ENCODE data around the gene NGEF. TPM values are rescaled to one million over a fixed set of nuclear protein-coding genes. Genes with fewer than 3 reads are reported as not detected.

The NGEF gene
- total RNA-seq, 1 experiment from 2014 or later: 1.9 TPM

- no peak overlapping the region for H3K14ac ChIP-seq (ENCODE audit: insufficient read depth, low read length)
- no peak overlapping the region for H3K4me2 ChIP-seq (ENCODE audit: insufficient read depth, insufficient read length, low read length)
- H2BK120ac ChIP-seq (ENCODE audit: low read depth, low read length, poor library complexity, severe bottlenecking): no peak overlapping the region
- no peaks in the 10 kb centered on the region for H3K79me2 ChIP-seq (ENCODE audit: insufficient read depth, low read length)
- no peak overlapping the region for H3K18ac ChIP-seq (ENCODE audit: insufficient read length, low read depth, low read length)
- no peak overlapping the region for H2BK5ac ChIP-seq (ENCODE audit: insufficient read length, low read length)
- WGBS (ENCODE audit: extremely low coverage, insufficient read length, low lambda C conversion rate): no CpG with 5 or more reads among the region's 14 CpGs
- H4K20me1 ChIP-seq (ENCODE audit: control insufficient read depth, insufficient read depth, insufficient read length): no peaks in the 10 kb centered on the region
- DNase-seq: no peak
- TF ChIP-seq, protein P1, sequence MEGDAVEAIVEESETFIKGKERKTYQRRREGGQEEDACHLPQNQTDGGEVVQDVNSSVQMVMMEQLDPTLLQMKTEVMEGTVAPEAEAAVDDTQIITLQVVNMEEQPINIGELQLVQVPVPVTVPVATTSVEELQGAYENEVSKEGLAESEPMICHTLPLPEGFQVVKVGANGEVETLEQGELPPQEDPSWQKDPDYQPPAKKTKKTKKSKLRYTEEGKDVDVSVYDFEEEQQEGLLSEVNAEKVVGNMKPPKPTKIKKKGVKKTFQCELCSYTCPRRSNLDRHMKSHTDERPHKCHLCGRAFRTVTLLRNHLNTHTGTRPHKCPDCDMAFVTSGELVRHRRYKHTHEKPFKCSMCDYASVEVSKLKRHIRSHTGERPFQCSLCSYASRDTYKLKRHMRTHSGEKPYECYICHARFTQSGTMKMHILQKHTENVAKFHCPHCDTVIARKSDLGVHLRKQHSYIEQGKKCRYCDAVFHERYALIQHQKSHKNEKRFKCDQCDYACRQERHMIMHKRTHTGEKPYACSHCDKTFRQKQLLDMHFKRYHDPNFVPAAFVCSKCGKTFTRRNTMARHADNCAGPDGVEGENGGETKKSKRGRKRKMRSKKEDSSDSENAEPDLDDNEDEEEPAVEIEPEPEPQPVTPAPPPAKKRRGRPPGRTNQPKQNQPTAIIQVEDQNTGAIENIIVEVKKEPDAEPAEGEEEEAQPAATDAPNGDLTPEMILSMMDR (conservative IDR thresholded peaks at IDR 0.05): no peak
- no peak overlapping the region for H4K5ac ChIP-seq (ENCODE audit: insufficient read length, low read depth, low read length)
- no peak overlapping the region for H2BK15ac ChIP-seq (ENCODE audit: low read depth, low read length)
- no peak overlapping the region for H3K27ac Mint-ChIP-seq
- H3K9ac ChIP-seq (ENCODE audit: extremely low read depth, insufficient read length, low read length): no peak overlapping the region
- H2BK20ac ChIP-seq (ENCODE audit: low read depth, low read length, poor library complexity, severe bottlenecking): no peak overlapping the region
- H3K56ac ChIP-seq (ENCODE audit: insufficient read length, low read depth, low read length): no peak overlapping the region
- no peak overlapping the region for H3K23ac ChIP-seq (ENCODE audit: insufficient read length, low read depth, low read length)
- no peak overlapping the region for H3K27ac ChIP-seq (ENCODE audit: insufficient read length, low read depth, low read length)
- H3K9me3 ChIP-seq (ENCODE audit: control insufficient read depth, low read depth, low read length): no peaks in the 10 kb centered on the region
- no peaks in the 10 kb centered on the region; a peak in 1 of 5 replicates for H3K9me3 Mint-ChIP-seq
- peaks cover 4 to 7% of the 10 kb centered on the region in 2 experiments; a peak in 3 of 4 replicates for H3K4me1 Mint-ChIP-seq
- H3K27me3 Mint-ChIP-seq (ENCODE audit: low read depth): no peaks in the 10 kb centered on the region
- no peak overlapping the region for H4K91ac ChIP-seq (ENCODE audit: insufficient read length, low read depth, low read length)
- H3K36me3 Mint-ChIP-seq (ENCODE audit: insufficient read depth in 1 of 3, low read depth in 3 of 3): no peaks in the 10 kb centered on the region
- no peaks in the 10 kb centered on the region for H3K23me2 ChIP-seq (ENCODE audit: insufficient read length, low read depth, low read length, poor library complexity, severe bottlenecking)
- no peaks in the 10 kb centered on the region for H3K27me3 ChIP-seq (ENCODE audit: insufficient read depth, low read length)
- no peak overlapping the region for H2AK5ac ChIP-seq (ENCODE audit: insufficient read length, low read length)
- no peaks in the 10 kb centered on the region for H3K4me1 ChIP-seq (ENCODE audit: insufficient read depth, low read length)
- no peak overlapping the region for H2BK12ac ChIP-seq (ENCODE audit: insufficient read length, low read depth, low read length)
- H3T11ph ChIP-seq (ENCODE audit: low read length): no peak overlapping the region
- no peak overlapping the region for H3K4me3 Mint-ChIP-seq
- no peaks in the 10 kb centered on the region for H3K79me1 ChIP-seq (ENCODE audit: insufficient read depth, low read depth, low read length, poor library complexity, severe bottlenecking)
- no peak overlapping the region for H4K8ac ChIP-seq (replicated peaks; ENCODE audit: insufficient read length, low read depth, low read length)
- no peak overlapping the region for H2AFZ ChIP-seq (ENCODE audit: low read length)
- no peak overlapping the region for H3K4ac ChIP-seq (ENCODE audit: low read depth, low read length)
These were observed 10.8 kb upstream of the NGEF start for GRCh38 chr2:233023761-233024410.

Measured in H9 (cell line).